Lower leg skin (tissue), 4 donors: ENCODE data around the gene SCG5. TPM values are rescaled to one million over a fixed set of nuclear protein-coding genes. Genes with fewer than 3 reads are reported as not detected.

Experiments
- DNase-seq, 2 donors: peaks; one replicate each; pipeline ENCODE4 v3.0.0-alpha.2; 2019; ENCODE audit warnings: low spot score in 2 of 2
- H3K4me3 ChIP-seq: fragments of 200-600 bp; sonication (generic); 2 replicates; pipeline ENCODE4 v1.5.1; 2017; ENCODE audit warnings: mild to moderate bottlenecking, low read depth; ENCODE audit not compliant: poor library complexity, severe bottlenecking
- CTCF ChIP-seq, 3 donors: fragments of 450-650 bp; IDR thresholded peaks; one replicate each; pipeline ENCODE4 v1.5.1; 2016; ENCODE audit warnings: antibody characterized with exemption in 3 of 3, mild to moderate bottlenecking in 3 of 3, moderate library complexity in 2 of 3
- POLR2A ChIP-seq, 2 donors: fragments of 450-650 bp; IDR thresholded peaks; one replicate each; pipeline ENCODE4 v1.6.1; 2016 to 2017; ENCODE audit warnings: antibody characterized with exemption in 2 of 2, mild to moderate bottlenecking in 1 of 2, moderate library complexity in 1 of 2
- WGBS, 2 donors: methylation state at CpG; one replicate each; pipeline ENCODE4 v1.1.5; 2018; 5-methylcytosine and 5-hydroxymethylcytosine counted together
- intact Hi-C: fragments of 100-400 bp; cut with DNase I; formaldehyde crosslinking; loops from one replicate; pipeline ENCODE4 v1.15.0; 2023; ENCODE audit warnings: low total_unique reads
- total RNA-seq, 4 donors: library from RNA; depleted of rRNA; stranded (reverse); fragments of >200 nt; gene quantifications; one replicate each; pipeline ENCODE4 v1.1.0, GENCODE V29; 2016

Gene SCG5
- total RNA-seq, 4 donors from 2014 or later, result 0.61 to 1.9 (median 1.1) TPM

- intact Hi-C loops, result no loop called here
- no peak for DNase-seq
- whole genome bisulfite sequencing, 2 donors, result 81 to 82% methylated on average over 10 of the region's 10 CpGs
- H3K4me3 ChIP-seq, result no peak overlapping the region
- TF ChIP-seq CTCF (IDR thresholded peaks at IDR 0.05), result no peak
- no peak for TF ChIP-seq POLR2A (IDR thresholded peaks at IDR 0.05)
Observed at GRCh38 chr15:32691689-32692038, 50.2 kb downstream of the SCG5 start.

DNA sequence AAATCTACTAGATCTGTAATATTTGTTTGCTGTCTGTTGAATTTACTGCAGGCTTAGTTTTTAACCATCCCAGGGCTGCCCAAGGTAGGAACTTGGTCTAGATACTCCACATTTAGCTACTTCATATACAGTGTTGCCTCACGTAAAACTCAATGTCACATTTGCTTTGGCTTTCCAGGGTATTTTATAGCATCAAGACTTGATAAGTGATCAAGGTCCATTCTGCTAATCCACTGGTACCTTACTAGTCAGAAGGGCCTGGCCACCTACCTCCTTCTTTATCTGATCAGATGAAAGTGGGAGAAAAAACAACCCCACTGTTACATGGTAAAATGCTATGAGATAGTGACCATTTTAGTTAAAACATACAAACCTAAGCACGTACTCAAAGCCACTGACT lies 50.8 kb downstream of the SCG5 start:
- 98 to 100% methylated on average over 2 of the region's 2 CpGs for WGBS, 2 donors
- no peak for DNase-seq
- H3K4me3 ChIP-seq, result no peak overlapping the region
- no peak for TF ChIP-seq POLR2A (IDR thresholded peaks at IDR 0.05)
- no peak for TF ChIP-seq CTCF (IDR thresholded peaks at IDR 0.05)
- intact Hi-C loops, result no loop called here

DNA sequence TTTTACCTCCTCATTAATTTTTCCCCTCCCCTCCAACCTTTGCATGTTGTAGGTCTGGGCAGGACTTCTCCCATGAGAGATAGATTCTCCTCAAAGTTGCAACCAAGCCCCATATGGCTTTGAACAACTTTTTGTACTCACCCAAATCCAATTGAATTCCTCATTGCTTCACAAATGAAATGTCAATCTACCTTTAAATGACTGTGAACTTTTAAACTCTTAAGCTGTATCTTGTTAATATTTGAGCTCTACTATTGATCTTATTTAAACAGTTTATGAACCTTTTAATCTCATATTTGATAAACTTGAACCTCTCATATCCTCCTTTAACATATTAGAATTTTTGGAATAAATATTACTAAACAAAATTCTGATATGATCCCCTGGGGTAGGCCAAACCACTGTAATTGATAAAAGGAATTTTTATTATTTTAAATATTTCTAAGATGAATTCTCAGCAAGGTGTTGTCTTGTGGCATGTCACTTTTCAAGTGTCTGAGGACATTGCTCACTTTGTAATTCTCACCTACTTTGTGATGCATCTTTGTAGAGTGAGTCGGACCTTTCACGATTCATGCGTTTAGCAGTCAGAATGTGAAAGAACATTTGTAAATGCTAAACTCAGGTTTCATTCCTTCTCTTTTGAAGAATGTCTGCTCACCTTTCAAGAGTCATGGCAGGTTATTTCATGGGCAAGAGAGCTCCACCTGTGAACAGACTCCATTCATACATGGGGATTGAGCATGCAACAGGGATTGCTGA lies 52.9 kb downstream of the SCG5 start:
- no peak overlapping the region for H3K4me3 ChIP-seq
- DNase-seq, result no peak
- no peak for TF ChIP-seq CTCF (IDR thresholded peaks at IDR 0.05)
- no peak for TF ChIP-seq POLR2A (IDR thresholded peaks at IDR 0.05)
- intact Hi-C loops, result no loop called here
- 93 to 94% methylated on average over 3 of the region's 3 CpGs for WGBS, 2 donors

GRCh38 chr15:32698773-32699390 lies 57.4 kb downstream of the SCG5 start:
- no peak overlapping the region for H3K4me3 ChIP-seq
- TF ChIP-seq POLR2A (IDR thresholded peaks at IDR 0.05) (no peak), CTCF (IDR thresholded peaks at IDR 0.05) (no peak)
- 83 to 96% methylated on average over 5 of the region's 5 CpGs for WGBS, 2 donors
- intact Hi-C loops, result no loop called here
- no peak for DNase-seq

DNA sequence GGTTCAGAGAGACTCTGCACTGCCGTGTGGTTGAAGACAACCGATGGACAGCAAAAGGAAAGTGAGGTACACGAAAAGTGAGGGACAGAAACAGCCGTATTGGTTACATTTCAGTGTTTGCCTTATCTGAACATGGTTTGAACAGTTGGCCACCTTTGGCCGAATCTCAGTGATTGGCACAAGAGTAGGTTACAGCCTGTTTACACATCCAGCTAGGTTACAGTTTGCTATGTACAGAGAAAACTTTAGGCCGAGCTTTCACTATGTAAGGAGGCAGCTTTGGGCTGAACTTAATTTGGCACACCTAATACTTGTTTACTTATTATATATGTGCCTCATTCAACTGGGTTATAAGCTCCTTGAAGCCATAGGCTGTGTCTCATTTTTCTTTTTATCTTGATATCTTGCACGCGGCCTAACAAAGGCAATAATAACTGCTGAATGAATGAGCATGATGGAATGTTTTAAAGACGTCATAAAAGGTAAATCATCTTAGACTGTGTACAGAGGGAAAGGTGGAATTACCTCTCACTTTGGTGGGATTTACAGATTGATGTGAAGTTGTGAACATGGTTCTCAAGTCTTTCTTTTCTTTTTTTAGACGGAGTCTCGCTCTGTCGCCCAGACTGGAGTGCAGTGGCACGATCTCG lies 59.1 kb downstream of the SCG5 start:
- DNase-seq, result no peak
- WGBS, 2 donors, result 89 to 91% methylated on average over 14 of the region's 14 CpGs
- H3K4me3 ChIP-seq, result no peak overlapping the region
- TF ChIP-seq CTCF (IDR thresholded peaks at IDR 0.05) (no peak), POLR2A (IDR thresholded peaks at IDR 0.05) (no peak)
- intact Hi-C loops, result no loop called here
